Measurements from ENCODE around the gene AQP12A.

GRCh38 chr2:240643093-240643810, 48.4 kb upstream of the AQP12A start:
- TF ChIP-seq CTCF (IDR thresholded peaks at IDR 0.05) (no peak), POLR2A (IDR thresholded peaks at IDR 0.05) (no peak)

Data from adrenal gland (tissue), 5 donors.